Measurements from ENCODE around the gene MOV10. TPM values are rescaled to one million over a fixed set of nuclear protein-coding genes. Genes with fewer than 3 reads are reported as not detected.

MOV10 gene
- total and polyA plus RNA-seq, 2 of the 13 experiments (the other 11 are each of a cell fraction or from before 2014, with no cell fraction given): 56.4 to 58.2 TPM

DNA sequence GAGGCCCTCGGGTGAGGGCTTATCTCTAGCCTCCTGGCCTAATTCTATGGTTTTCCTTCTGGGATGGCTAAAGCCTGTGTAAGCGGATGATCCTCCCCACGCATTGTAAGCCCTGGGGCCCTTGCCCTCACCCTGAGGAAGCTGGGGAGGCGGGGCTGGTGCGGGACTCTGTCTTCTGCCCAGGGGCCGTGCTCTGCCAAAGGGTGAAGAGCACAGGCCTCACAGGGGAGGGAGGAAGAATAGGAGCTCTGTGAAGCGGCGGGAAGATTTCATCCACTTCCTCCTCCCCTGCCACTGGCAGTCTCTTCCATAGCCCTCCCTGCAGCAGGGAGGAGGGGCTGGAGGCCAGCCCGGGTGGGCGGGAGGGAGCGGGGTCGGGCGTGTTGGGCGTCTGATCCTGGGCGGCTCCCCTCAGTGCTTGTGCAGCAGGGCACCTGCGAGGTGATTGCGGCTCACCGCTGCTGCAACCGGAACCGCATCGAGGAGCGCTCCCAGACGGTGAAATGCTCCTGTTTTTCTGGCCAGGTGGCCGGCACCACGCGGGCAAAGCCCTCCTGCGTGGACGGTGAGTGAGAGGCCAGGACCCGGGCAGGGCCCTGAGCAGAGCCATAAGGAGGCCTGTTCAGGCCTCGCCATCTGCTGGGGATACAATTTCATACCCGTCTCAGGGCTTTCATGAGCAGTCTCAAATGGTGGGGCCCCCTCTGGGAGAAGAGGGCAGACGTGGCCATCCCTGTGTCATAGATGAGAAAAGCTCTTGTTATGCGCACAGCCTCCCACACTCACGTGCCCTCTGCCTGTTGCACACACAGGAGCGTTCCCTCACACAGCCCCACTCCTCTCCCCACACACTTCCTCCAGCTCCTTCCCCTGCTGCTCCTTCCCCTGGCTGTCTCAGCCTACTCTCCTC lies 48.4 kb downstream of the MOV10 start (continued):
- TF ChIP-seq, protein P1, sequence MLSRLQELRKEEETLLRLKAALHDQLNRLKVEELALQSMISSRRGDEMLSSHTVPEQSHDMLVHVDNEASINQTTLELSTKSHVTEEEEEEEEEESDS (CRISPR knock-in tag; IDR thresholded peaks at IDR 0.05; ENCODE audit: borderline replicate concordance): no peak
- TF ChIP-seq RBAK (CRISPR knock-in tag; IDR thresholded peaks at IDR 0.05) (no peak), PPARG (CRISPR knock-in tag; conservative IDR thresholded peaks at IDR 0.05) (no peak), ZFP62 (CRISPR knock-in tag; IDR thresholded peaks at IDR 0.05) (no peak), TBL1XR1 (IDR thresholded peaks at IDR 0.05; ENCODE audit: borderline replicate concordance, low read length, partially characterized antibody) (no peak), GABPB1 (CRISPR knock-in tag; IDR thresholded peaks at IDR 0.05) (peak; percentile 43; the same call in 1 of the 2 replicates), ZNF816 (CRISPR knock-in tag; IDR thresholded peaks at IDR 0.05; ENCODE audit: borderline replicate concordance) (no peak), ZNF501 (CRISPR knock-in tag; IDR thresholded peaks at IDR 0.05) (no peak), RARA (CRISPR knock-in tag; IDR thresholded peaks at IDR 0.05) (no peak), ZBTB38 (CRISPR knock-in tag; IDR thresholded peaks at IDR 0.05) (no peak), ZFAT (CRISPR knock-in tag; conservative IDR thresholded peaks at IDR 0.05) (no peak), ZNF768 (CRISPR knock-in tag; IDR thresholded peaks at IDR 0.05) (peak; percentile 11; the same call in 1 of the 2 replicates), HES4 (CRISPR knock-in tag; IDR thresholded peaks at IDR 0.05; ENCODE audit: borderline replicate concordance) (no peak), GATAD2A (CRISPR knock-in tag; IDR thresholded peaks at IDR 0.05) (no peak), TEAD3 (CRISPR knock-in tag; optimal IDR thresholded peaks at IDR 0.05; ENCODE audit: borderline replicate concordance) (no peak), ZNF776 (CRISPR knock-in tag; IDR thresholded peaks at IDR 0.05) (no peak)
- TF ChIP-seq, protein P2, sequence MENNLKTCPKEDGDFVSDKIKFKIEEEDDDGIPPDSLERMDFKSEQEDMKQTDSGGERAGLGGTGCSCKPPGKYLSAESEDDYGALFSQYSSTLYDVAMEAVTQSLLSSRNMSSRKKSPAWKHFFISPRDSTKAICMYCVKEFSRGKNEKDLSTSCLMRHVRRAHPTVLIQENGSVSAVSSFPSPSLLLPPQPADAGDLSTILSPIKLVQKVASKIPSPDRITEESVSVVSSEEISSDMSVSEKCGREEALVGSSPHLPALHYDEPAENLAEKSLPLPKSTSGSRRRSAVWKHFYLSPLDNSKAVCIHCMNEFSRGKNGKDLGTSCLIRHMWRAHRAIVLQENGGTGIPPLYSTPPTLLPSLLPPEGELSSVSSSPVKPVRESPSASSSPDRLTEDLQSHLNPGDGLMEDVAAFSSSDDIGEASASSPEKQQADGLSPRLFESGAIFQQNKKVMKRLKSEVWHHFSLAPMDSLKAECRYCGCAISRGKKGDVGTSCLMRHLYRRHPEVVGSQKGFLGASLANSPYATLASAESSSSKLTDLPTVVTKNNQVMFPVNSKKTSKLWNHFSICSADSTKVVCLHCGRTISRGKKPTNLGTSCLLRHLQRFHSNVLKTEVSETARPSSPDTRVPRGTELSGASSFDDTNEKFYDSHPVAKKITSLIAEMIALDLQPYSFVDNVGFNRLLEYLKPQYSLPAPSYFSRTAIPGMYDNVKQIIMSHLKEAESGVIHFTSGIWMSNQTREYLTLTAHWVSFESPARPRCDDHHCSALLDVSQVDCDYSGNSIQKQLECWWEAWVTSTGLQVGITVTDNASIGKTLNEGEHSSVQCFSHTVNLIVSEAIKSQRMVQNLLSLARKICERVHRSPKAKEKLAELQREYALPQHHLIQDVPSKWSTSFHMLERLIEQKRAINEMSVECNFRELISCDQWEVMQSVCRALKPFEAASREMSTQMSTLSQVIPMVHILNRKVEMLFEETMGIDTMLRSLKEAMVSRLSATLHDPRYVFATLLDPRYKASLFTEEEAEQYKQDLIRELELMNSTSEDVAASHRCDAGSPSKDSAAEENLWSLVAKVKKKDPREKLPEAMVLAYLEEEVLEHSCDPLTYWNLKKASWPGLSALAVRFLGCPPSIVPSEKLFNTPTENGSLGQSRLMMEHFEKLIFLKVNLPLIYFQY (CRISPR knock-in tag; IDR thresholded peaks at IDR 0.05; ENCODE audit: borderline replicate concordance): no peak
- TF ChIP-seq, protein P3, sequence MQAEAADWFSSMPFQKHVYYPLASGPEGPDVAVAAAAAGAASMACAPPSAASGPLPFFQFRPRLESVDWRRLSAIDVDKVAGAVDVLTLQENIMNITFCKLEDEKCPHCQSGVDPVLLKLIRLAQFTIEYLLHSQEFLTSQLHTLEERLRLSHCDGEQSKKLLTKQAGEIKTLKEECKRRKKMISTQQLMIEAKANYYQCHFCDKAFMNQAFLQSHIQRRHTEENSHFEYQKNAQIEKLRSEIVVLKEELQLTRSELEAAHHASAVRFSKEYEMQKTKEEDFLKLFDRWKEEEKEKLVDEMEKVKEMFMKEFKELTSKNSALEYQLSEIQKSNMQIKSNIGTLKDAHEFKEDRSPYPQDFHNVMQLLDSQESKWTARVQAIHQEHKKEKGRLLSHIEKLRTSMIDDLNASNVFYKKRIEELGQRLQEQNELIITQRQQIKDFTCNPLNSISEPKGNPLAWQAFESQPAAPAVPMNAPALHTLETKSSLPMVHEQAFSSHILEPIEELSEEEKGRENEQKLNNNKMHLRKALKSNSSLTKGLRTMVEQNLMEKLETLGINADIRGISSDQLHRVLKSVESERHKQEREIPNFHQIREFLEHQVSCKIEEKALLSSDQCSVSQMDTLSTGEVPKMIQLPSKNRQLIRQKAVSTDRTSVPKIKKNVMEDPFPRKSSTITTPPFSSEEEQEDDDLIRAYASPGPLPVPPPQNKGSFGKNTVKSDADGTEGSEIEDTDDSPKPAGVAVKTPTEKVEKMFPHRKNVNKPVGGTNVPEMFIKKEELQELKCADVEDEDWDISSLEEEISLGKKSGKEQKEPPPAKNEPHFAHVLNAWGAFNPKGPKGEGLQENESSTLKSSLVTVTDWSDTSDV (CRISPR knock-in tag; IDR thresholded peaks at IDR 0.05): no peak
- TF ChIP-seq, protein P4, sequence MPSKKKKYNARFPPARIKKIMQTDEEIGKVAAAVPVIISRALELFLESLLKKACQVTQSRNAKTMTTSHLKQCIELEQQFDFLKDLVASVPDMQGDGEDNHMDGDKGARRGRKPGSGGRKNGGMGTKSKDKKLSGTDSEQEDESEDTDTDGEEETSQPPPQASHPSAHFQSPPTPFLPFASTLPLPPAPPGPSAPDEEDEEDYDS (CRISPR knock-in tag; IDR thresholded peaks at IDR 0.05): no peak
